Keratinocyte (primary cell): ENCODE data around the gene ZBTB45.

Source experiments
- EZH2 ChIP-seq: IDR thresholded peaks from one replicate; pipeline ENCODE4 v1.6.1; 2012; ENCODE audit warnings: inconsistent platforms, mild to moderate bottlenecking, low read length, moderate library complexity
- TF ChIP-seq, protein P1 (sequence below), 3 experiments: IDR thresholded peaks in 1 of 3; conservative IDR thresholded peaks in 1 of 3; optimal IDR thresholded peaks in 1 of 3; 2 replicates in 2 of 3; 3 replicates in 1 of 3; pipeline versions ENCODE3 to v1.5.1; 2011; ENCODE audit warnings: low read length in 3 of 3, mild to moderate bottlenecking in 3 of 3, moderate library complexity in 2 of 3, control low read depth in 1 of 3, inconsistent platforms in 1 of 3; ENCODE audit not compliant: insufficient read depth in 2 of 3; ENCODE audit errors: extremely low read depth in 1 of 3

DNA sequence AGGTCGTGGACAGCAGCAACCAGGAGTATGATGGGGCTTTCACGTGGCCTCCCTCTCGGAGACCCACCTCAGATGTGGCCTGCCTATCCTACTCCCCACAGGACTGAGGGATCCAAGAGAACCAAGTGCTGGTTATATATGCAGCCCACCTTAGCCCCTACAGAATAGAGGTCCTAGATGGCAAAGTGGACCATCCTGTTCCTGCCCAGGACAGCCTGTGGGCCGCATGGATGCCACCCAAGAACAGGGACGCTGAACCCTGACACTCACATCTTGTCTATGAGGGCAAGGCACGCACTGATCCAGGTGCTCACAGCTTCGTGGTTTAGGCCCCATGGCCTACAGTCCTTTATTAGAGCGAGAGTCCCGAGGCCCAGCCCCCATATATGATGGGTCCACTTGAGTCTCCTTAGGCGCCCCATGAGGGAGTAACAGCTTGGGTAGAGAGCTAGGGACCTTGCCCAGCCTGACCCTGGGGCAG is 6.4 kb downstream of the ZBTB45 start:
- TF ChIP-seq, protein P1, sequence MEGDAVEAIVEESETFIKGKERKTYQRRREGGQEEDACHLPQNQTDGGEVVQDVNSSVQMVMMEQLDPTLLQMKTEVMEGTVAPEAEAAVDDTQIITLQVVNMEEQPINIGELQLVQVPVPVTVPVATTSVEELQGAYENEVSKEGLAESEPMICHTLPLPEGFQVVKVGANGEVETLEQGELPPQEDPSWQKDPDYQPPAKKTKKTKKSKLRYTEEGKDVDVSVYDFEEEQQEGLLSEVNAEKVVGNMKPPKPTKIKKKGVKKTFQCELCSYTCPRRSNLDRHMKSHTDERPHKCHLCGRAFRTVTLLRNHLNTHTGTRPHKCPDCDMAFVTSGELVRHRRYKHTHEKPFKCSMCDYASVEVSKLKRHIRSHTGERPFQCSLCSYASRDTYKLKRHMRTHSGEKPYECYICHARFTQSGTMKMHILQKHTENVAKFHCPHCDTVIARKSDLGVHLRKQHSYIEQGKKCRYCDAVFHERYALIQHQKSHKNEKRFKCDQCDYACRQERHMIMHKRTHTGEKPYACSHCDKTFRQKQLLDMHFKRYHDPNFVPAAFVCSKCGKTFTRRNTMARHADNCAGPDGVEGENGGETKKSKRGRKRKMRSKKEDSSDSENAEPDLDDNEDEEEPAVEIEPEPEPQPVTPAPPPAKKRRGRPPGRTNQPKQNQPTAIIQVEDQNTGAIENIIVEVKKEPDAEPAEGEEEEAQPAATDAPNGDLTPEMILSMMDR (optimal IDR thresholded peaks at IDR 0.05 in 1 of 3, IDR thresholded peaks at IDR 0.05 in 1 of 3, conservative IDR thresholded peaks at IDR 0.05 in 1 of 3; ENCODE audit: extremely low read depth in 1 of 3, insufficient read depth in 2 of 3, low read length in 3 of 3): no peak
- TF ChIP-seq EZH2: no peak
